Rectal smooth muscle tissue (tissue), 1 donor: ENCODE results near the gene IL1RL1.

Source experiments
- H3K27ac ChIP-seq: one replicate; pipeline ENCODE4 v1.7.0; 2013; ENCODE audit warnings: low read depth, low read length, inconsistent platforms
- H3K27me3 ChIP-seq: one replicate; pipeline ENCODE4 v1.7.0; 2013; ENCODE audit warnings: low read length; ENCODE audit not compliant: control insufficient read depth, insufficient read depth
- H3K36me3 ChIP-seq: one replicate; pipeline ENCODE4 v1.7.0; 2013; ENCODE audit warnings: low read length; ENCODE audit not compliant: control insufficient read depth, insufficient read depth
- H3K4me1 ChIP-seq: one replicate; pipeline ENCODE4 v1.7.0; 2013; ENCODE audit warnings: low read length; ENCODE audit not compliant: control insufficient read depth, insufficient read depth
- H3K4me3 ChIP-seq: one replicate; pipeline ENCODE4 v1.7.0; 2013; ENCODE audit warnings: low read length
- H3K9ac ChIP-seq: one replicate; pipeline ENCODE4 v1.7.0; 2013; ENCODE audit warnings: low read length

IL1RL1 gene

GRCh38 chr2:102296449-102296848, 14.9 kb upstream of the IL1RL1 start:
- Histone ChIP-seq H3K9ac (no peak overlapping the region), H3K27me3 (no peaks in the 10 kb centered on the region), H3K4me1 (no peaks in the 10 kb centered on the region), H3K36me3 (no peaks in the 10 kb centered on the region), H3K4me3 (no peak overlapping the region), H3K27ac (no peak overlapping the region)

GRCh38 chr2:102297891-102298290, 13.5 kb upstream of the IL1RL1 start:
- Histone ChIP-seq H3K9ac (no peak overlapping the region), H3K36me3 (no peaks in the 10 kb centered on the region), H3K4me1 (no peaks in the 10 kb centered on the region), H3K27ac (no peak overlapping the region), H3K27me3 (no peaks in the 10 kb centered on the region), H3K4me3 (no peak overlapping the region)

DNA sequence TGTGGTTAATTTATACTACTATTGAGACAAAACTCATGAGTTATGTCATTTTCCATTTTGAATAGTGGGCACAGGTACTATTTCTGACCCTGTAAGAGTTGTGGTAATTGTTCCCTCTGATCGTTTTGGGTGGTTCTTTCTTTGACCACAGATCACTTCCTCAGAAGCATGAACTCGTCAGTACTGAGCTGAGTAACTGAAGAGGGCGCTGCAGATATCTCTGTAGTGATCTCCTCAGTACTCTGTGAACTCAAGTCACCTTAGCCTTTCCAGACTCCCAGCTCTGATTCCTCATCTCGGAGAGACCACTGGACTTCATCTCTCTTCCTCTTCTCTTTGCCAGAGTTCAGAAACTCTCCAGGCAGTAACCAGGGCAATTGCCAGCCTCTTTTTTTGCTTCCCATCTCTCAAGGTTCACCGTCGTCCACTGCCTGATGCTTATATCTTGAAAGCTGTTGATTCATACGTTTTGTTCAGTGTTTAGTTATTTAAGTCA, 9.4 kb upstream of the IL1RL1 start:
- no peaks in the 10 kb centered on the region for H3K36me3 ChIP-seq
- no peak overlapping the region for H3K4me3 ChIP-seq
- no peak overlapping the region for H3K9ac ChIP-seq
- no peaks in the 10 kb centered on the region for H3K27me3 ChIP-seq
- H3K4me1 ChIP-seq = no peaks in the 10 kb centered on the region
- H3K27ac ChIP-seq = no peak overlapping the region

DNA sequence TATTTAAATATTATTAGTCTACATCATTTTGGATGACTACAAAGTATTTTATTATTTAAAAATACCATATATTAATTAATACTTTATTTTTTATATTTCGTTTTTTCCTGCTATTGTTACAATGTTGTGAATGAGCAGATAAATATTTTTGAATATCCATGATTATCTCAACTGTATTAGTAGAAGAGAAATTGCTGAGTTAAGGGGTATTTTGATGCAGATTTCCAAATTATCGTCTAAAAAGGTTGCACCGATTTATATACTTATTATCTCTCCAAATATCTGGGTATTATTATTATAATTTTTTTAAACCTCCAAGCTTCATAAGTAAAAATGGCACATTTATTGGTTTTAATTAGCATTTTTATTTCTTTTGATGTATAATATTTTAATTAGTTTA, 8.9 kb upstream of the IL1RL1 start:
- no peak overlapping the region for H3K9ac ChIP-seq
- H3K27me3 ChIP-seq = no peaks in the 10 kb centered on the region
- no peak overlapping the region for H3K27ac ChIP-seq
- no peak overlapping the region for H3K4me3 ChIP-seq
- H3K4me1 ChIP-seq = no peaks in the 10 kb centered on the region
- no peaks in the 10 kb centered on the region for H3K36me3 ChIP-seq

GRCh38 chr2:102303589-102303988, 7.8 kb upstream of the IL1RL1 start:
- Histone ChIP-seq H3K27ac (no peak overlapping the region), H3K9ac (no peak overlapping the region), H3K27me3 (no peaks in the 10 kb centered on the region), H3K4me3 (no peak overlapping the region), H3K36me3 (no peaks in the 10 kb centered on the region), H3K4me1 (no peaks in the 10 kb centered on the region)

DNA sequence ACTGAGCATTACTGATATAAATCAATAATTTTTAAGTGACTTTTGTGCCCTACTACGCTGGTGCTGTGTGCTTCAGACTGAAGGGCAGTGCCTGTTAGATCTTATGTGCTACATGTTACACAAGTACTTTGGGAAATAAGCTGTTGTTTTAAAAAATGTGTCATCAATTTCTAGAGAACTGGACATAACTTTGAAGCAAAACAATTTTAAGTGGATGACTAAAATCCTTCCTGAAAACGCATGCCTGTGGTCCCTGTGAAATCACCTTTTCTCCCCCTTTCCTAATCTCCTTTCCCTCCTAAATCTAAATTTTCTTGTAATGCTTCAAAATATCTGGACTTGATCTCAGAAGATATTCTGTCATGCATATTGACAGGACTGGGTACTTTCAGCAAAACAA, 7.1 kb upstream of the IL1RL1 start:
- Histone ChIP-seq H3K27ac (no peak overlapping the region), H3K4me1 (no peaks in the 10 kb centered on the region), H3K4me3 (no peak overlapping the region), H3K36me3 (no peaks in the 10 kb centered on the region), H3K9ac (no peak overlapping the region), H3K27me3 (no peaks in the 10 kb centered on the region)

DNA sequence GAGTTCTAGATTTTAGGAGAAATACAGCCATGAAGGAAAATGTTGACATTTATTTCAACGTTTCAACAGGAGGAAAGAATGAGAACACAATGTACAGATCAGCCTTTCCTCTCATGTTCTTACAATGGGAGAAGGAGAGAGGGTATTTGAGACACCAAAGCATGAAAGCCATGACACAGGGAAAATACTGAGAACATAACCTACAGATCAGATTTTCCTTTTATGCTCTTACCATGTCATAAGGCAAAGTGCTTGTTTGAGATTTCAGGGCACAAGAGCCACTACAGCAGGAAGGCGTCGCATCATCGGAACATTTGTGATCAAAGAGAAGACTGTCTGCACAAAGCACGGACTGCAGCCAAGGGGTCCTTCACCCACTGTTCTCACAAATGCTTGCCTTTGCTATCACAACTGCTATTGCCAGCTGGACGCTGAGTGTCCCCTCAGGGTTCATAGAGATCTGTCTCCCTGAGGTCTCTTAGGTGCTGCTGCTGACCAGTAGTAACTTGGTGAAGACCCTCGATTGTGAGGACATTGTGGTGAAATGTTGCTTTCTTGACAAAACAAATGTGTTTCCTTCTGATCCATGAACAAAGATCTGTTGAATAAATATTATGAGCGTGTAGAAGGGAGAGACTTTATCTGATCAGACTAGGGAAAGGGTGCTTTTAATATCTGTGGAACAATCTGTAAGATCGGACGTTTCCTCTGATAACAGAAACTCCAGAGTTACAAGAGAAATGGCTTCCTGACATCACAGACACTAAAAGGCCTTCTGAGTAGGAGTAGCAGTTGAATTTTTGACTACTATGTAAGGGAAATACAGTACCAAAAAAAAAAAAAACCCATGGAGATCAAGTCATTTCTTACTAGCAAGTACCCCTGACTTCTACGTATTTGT, 6.4 kb upstream of the IL1RL1 start:
- Histone ChIP-seq H3K4me1 (no peaks in the 10 kb centered on the region), H3K27ac (no peak overlapping the region), H3K36me3 (no peaks in the 10 kb centered on the region), H3K4me3 (no peak overlapping the region), H3K9ac (no peak overlapping the region), H3K27me3 (no peaks in the 10 kb centered on the region)

GRCh38 chr2:102306125-102306524, 5.2 kb upstream of the IL1RL1 start:
- Histone ChIP-seq H3K9ac (no peak overlapping the region), H3K27ac (no peak overlapping the region), H3K27me3 (no peaks in the 10 kb centered on the region), H3K36me3 (no peaks in the 10 kb centered on the region), H3K4me1 (no peaks in the 10 kb centered on the region), H3K4me3 (no peak overlapping the region)

DNA sequence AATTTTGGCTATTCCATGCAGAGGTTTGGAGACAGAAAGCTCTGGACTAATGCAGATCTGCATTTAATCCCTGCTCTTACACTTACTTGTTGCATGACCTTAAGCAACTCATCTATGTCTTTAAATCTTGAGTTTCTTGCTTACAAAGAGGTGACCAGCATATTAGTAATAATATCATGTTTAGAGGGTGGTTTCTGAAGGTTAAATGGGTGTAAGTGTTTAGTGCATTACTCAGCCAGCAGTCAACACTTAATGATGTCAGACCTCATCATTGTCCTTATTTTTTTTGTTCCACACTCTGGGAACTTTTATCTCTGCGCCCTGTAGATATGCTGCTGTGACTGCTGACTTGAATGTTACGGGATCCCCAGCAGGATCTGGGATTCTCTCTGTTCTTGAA, 1.7 kb downstream of the IL1RL1 start:
- Histone ChIP-seq H3K36me3 (no peaks in the 10 kb centered on the region), H3K9ac (no peak overlapping the region), H3K27me3 (no peaks in the 10 kb centered on the region), H3K4me1 (no peaks in the 10 kb centered on the region), H3K4me3 (no peak overlapping the region), H3K27ac (no peak overlapping the region)

DNA sequence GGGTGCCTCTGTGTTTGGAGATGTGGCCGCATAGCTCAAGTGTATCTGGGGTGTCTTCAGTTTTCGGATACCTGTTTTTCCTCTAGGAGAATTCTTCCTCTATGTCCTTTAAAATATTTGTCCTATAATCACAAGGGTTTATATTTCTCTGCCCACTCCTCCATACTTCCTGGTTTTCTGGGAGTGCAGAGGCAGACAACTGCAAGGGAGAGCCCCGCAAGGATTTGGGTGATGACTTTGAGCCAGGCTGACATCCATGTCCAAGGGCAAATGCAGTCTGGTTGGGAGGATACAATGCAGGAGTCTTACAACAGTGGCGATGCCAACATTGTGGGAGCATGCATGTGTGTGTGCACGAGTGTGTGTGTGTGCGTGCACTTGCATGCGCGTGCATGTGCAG, 2.1 kb downstream of the IL1RL1 start:
- no peaks in the 10 kb centered on the region for H3K4me1 ChIP-seq
- no peak overlapping the region for H3K9ac ChIP-seq
- no peak overlapping the region for H3K4me3 ChIP-seq
- H3K27ac ChIP-seq = no peak overlapping the region
- no peaks in the 10 kb centered on the region for H3K27me3 ChIP-seq
- H3K36me3 ChIP-seq = no peaks in the 10 kb centered on the region

- no peaks in the 10 kb centered on the region for H3K4me1 ChIP-seq
- H3K36me3 ChIP-seq = no peaks in the 10 kb centered on the region
- H3K9ac ChIP-seq = no peak overlapping the region
- no peaks in the 10 kb centered on the region for H3K27me3 ChIP-seq
- H3K4me3 ChIP-seq = no peak overlapping the region
- H3K27ac ChIP-seq = no peak overlapping the region
Observed at GRCh38 chr2:102313950-102314349, 2.6 kb downstream of the IL1RL1 start.

DNA sequence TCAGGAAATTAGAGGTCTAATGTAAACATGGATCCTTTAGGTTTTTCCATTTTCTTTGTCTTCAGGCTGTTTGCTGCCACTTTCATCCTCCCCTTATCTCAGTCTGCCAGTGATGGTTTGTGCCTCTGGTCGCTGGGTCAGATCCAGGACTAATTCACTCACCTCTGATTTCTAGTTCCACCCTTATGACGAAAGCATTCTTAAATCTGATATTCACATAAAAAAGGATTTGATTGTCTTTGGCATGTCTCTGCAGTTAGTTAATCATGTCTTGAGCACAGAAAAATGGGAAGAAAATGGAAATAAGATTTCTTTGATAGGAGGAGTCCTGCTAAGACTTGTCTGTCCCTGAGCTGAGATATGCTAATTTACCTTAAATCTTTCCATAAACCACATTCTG, 4.6 kb downstream of the IL1RL1 start:
- Histone ChIP-seq H3K4me3 (no peak overlapping the region), H3K27me3 (no peaks in the 10 kb centered on the region), H3K27ac (no peak overlapping the region), H3K4me1 (no peaks in the 10 kb centered on the region), H3K9ac (no peak overlapping the region), H3K36me3 (no peaks in the 10 kb centered on the region)

DNA sequence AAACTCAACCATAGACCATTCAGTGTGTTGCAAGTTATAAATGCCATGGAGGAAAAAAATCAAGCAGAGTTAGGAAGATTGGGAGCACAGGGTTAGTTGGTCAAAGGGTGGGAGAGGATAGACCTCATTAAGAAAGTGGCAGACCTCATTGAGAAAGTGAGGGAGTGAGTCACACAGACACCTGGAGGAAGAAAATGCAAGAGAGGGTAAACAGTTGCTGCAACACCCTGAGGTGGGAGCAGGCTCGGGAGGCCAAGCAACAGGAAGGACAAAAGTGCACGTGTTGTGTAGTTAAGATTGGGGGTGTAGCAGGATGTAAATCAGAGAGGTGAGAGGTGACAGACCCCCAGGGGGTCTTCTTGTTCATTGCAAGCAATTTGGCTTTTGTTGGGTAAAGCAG, 6.4 kb downstream of the IL1RL1 start:
- Histone ChIP-seq H3K9ac (no peak overlapping the region), H3K4me3 (no peak overlapping the region), H3K36me3 (no peaks in the 10 kb centered on the region), H3K27ac (no peak overlapping the region), H3K4me1 (no peaks in the 10 kb centered on the region), H3K27me3 (no peaks in the 10 kb centered on the region)
